NCI-H82 treated with DMSO at 0.1 percent for 48 hours (cell line): Measurements from ENCODE around the gene GJB1.
A peak's percentile ranks its signal among the peaks of the same experiment; 100 is the strongest.

Experiments
- DNase-seq: peaks from one replicate; lab custom pipeline; 2025; ENCODE audit not compliant: unreplicated experiment; lab: John Stamatoyannopoulos, UW

Gene GJB1

DNA sequence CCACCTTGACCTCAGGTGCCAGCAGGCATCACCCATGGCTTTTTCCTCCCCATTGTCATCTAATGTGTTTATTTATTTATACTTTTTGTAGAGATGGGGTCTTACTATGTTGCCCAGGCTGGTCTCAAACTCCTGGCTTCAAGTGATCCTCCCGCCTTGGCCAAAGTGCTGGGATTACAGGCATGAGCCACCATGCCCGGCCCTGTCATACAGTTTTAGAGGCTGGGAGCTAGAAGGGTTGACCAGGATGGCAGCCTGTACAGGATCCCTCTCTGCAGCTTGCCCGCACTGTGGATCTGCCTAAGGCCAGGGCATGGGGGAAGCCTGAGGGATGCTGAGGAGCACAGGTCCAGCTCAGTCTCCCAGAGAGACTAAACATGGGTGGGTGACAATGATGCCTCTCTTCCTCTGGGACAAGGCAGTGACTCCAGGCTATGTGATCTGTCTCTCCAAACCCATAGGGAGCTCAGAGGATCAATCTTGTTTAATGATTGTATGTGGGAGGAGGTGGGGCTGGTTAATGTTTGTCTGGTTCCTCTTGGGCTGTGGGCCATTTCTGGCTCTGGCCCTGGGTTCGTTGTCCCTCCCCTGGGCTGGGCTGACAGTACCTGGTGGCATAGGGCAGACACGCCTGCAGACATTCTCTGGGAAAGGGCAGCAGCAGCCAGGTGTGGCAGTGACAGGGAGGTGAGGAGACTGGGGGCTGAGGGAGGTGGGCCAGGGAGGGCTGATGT lies 8.3 kb upstream of the GJB1 start:
- no peak for DNase-seq

DNA sequence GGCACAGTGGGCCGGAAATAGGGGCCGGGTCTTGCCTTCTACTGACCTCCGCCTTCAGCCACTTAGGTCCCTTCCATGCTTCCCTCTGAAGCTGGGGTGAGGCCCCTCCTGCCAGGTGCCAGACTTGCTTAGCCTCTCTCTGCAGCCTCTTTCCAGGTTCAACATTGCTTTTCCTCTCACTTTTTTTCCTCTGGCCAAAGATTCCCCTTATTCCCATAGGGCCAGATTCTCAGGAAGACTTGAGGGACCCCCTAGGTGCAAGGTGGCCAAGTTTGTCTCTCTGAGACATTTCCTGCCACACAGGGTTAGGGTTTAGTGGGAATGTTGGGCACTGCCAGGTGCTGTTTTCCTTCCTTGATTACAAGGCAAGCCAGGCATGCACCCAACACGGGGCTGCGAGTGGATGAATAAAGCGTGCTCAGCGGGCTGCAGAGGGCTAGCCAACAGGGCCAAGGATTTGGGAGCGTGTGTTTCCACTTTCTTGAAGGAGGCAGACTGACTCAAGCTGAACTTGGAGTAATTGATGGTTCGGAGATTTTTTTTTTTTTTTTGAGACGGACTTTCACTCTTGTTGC lies 7.6 kb upstream of the GJB1 start:
- no peak for DNase-seq

DNA sequence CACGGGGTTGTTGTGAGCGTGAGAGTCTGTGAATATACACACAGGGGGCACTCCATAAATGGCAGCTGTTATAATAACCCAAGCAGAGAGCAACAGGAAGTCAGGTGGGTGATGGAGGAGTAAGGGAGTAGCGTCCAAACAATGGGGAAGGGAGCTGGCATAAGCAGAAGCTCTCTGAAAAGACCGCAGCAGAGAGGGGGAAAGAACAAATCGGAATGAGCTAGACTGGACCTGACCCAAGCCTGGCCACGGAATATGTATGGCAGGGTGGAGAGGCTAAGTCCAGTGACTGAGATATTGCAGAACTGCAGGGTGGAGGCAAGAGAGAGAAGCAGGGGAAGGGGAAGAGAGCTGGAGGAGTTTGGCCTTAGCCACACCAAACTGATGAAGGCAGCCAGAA lies 6.5 kb upstream of the GJB1 start:
- no peak for DNase-seq

DNA sequence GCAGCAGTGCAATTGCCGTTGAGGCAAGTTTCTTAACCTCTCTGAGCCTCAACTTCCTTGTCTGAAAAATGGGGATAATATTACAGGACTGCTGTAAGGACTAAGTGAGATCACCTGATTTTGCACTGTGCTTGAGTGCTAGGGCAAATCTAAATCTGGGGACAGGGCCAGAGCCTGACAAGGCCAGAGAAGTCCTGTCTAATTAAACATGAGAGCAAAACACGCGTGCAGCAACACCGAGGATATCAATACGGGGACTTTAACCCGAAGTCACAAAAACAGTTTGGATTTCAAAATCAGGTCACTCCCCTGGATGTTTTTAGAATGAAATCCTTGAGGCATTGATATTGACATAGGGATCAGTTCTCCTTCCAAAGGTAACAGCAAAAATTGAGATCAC lies 5.7 kb upstream of the GJB1 start:
- no peak for DNase-seq

DNA sequence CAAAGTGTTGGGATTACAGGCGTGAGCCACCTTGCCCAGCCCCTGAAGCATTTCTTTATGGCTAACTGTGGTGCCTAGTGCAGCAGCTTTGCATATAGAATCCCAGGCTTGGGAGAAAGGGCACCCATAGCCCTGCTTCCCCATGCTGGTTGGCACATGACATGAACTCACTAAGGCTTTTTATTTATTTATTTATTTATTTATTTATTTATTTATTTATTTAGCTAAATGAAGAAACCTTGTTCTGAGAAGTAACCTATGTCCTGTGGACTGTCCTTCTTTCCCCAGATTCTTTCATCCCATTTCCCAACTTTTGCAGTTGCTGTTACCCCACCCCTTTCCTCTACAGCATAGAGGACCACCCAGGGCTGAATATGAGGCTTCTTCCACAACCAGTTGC lies 1.9 kb upstream of the GJB1 start:
- DNase-seq: no peak

DNA sequence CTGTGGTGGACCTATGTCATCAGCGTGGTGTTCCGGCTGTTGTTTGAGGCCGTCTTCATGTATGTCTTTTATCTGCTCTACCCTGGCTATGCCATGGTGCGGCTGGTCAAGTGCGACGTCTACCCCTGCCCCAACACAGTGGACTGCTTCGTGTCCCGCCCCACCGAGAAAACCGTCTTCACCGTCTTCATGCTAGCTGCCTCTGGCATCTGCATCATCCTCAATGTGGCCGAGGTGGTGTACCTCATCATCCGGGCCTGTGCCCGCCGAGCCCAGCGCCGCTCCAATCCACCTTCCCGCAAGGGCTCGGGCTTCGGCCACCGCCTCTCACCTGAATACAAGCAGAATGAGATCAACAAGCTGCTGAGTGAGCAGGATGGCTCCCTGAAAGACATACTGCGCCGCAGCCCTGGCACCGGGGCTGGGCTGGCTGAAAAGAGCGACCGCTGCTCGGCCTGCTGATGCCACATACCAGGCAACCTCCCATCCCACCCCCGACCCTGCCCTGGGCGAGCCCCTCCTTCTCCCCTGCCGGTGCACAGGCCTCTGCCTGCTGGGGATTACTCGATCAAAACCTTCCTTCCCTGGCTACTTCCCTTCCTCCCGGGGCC lies 1.2 kb downstream of the GJB1 start:
- DNase-seq: no peak

DNA sequence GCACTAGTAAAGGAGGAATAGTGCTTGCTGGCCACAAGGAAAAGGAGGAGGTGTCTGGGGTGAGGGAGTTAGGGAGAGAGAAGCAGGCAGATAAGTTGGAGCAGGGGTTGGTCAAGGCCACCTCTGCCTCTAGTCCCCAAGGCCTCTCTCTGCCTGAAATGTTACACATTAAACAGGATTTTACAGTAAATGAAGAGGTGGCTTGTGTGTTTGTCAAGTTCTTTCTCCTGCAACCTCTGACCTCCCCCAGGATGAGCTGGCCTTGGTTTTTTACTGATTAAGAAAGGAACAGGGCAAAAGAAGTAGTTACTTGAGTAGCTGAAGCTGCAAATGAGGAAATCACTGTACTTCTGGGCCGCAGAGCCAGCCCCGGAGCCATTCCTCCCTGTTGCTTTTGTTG lies 2.0 kb downstream of the GJB1 start:
- no peak for DNase-seq

DNA sequence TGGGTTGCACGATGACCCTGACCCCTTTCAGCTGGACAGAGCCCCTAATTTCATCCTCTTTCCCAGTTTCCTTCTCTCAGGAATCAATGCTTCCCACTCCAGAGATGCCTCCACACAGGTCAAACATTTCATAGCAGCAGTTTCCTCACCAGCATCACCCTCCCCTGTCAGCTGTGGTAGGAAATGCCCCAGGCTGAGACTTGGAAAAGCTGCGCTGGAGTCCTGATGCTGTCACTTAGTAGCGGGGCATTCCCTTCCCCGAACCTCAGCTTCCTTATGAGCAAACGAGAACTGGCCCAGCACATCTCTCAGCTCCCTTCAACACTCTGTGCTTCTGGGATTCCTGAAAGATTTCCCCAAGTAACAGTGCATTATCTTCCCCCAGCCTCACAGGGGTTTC lies 2.7 kb downstream of the GJB1 start:
- no peak for DNase-seq

DNA sequence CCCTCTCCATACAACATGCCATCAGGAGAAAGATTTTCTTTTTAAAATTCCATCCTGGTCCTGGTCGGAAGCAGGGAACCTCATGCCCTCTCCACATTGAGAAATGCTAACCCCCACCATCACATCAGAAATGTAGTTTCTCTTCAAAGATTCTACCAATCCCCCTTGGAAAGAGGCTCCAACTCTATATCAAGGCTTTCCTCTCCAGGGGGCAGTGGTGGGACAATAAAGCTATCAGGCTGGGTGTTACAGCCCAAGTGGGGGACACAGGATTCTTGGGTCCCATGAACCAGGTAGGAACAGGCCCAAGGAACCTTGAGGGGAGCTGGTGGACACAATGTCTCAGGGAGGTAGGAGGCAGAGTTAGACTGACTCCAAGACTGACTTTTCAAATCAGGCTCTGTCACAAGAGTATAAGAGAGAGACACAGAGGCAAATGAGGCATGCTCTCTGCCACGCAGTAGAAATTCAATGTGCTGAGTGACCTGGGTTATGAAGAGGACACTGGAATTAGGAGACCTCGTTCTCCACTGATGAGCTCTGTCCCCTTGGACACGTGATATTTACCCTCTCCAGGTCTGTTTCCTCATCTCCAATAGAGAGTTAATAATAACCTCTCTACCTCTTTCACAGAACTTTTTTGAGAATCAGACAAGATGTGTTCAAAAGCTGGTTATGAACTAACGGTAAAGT lies 4.5 kb downstream of the GJB1 start:
- no peak for DNase-seq

DNA sequence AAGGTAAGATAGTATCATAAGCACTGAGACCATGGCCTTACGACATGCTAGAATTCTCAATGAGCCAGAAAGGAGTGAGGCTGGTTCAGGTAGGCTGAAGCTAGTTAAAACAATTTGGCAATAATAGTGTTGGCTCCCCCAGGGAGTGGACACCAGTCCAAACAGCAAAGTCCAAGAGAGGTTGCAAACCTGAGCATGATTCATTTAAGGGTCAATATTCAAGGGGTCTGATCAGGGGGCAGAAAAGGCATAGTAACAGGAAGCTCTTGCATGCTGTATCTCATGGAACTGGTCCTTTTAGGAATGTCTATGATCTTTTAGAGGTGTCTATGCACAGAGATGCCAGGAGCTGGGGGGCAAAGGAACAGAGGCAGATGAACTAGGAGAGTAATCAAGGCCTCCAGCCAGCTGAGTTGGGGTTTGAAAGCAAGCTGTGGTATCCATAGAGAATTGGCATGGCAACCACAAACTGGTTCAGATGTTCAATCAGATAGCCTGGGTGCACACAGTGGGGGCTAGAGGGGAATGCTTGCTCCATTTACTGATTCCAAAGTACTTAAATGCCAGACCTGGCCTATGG lies 5.1 kb downstream of the GJB1 start:
- DNase-seq: no peak

DNA sequence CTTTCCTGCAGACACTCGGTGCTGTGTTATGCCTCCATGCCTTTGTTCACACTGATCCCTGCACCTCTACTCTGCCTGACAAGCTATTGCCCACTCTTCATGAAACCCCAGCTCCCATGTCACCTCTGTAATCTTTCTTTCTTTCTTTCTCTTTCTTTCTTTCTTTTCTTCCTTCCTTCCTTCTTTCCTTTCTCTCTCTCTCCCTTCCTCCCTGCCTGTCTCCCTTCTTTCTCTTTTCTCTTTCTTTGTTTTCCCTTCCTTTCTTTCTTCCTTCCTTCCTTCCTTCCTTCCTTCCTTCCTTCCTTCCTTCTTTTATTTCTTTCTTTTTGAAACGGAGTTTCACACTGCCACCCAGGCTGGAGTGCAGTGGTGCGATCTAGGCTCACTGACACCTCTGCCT lies 12.5 kb downstream of the GJB1 start:
- DNase-seq: no peak

DNA sequence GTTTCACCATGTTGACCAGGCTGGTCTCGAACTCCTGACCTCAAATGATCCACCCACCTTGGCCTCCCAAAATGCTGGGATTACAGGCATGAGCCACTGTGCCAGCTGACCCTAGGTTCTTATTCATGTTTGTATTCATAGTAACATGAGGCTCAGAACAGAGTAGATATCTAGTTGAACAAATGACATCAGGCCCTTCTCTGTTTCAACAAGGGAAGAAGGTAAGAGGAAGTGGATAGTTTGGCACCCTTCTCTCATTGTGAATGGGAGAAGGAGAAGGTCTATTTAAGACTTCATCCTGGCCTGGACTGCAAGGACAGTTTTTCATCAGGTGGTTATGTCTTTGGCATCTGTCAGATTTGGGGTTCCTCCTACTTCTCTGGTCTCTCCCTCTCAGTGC lies 13.8 kb downstream of the GJB1 start:
- DNase-seq: no peak

DNA sequence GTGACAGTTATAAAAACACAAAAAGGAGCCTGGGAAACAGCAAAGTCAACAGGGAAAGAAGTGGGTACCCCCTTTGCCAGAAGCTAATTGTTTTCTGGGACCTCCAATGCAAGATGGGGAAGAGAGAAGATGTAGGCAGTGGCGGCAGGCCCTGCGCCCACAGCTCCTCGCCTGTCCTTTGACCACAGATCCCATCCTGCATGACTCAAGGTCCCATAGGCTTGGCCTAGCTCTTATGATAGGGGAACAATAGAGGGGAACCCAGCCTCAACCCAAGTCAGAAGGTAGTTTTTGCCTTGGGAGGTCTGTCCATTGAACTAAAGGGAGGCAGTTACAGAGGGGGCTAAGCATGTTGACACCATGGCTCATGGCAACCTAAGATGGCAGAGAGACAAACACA lies 16.8 kb downstream of the GJB1 start:
- no peak for DNase-seq

DNA sequence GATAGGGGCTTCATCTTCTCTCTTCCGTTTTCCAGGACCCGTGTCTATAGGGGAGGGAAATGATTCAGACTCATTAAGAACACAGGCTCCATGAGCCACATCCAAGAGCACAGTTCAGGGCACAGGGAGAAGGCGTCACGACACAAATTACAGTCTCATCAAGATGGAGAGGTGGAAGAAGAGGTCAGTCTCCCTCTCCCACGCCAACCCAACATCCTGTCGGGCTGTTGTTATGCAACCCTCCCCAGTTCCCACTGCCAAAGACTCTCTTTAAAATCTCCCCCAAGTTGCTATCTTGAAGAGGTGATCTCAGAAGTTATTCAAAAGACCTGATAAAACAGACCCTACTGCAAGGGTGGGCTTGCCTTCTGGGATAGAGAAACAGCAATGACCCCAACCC lies 18.3 kb downstream of the GJB1 start:
- no peak for DNase-seq

DNA sequence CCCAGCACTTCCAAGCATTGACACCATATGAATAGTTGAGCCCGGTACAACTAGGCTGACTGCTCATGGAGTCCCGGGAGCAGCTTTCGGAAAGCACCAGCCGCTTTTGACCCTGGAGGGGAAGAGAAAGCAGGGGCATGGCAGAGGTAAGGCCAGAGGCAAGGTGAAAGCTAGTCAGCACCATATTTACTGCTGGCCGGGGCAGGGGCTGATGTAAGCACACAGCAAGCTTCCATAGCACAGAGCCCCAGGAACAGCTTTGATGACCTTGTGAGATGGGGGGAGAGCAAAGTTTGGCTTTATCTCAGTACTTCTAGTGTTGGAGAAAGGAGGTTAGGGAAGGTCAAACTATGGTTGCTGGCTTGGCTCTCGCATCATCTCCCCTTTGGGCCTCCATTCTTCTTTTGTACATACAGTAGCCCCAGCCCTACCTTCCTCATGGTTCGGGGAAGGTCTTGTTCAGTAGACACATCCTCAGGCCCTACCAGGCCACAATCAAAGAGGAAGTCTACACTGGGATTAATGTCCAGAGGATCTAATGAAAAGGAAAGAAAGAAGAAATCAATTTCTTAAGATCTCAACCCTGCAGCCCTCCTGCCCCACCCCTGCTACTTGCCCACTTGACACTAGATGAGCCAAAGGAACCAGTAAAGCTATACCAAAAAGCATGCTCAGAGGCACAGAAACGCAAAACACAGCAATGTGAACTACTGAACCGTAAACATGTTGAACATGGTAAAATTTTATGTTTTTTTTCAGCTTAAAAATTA lies 21.5 kb downstream of the GJB1 start:
- no peak for DNase-seq

DNA sequence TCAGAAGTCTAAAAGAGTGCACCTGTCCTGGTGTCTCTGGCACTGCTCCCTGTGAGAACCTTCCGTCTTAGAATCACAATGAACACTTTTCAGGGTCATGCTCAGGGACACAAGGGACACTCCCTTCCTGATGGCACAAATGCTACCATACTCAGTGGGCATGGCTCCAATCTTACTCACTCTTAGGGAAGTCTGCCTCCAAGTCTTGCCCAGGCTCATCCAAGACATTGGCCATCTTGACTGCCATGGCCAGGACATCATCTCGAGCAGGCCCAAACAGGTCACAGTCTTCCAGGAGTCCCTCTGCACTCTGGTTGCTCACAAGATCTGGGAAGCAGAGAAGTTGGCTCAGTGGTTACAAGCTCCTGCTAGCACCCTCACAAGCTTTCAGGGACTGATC lies 22.1 kb downstream of the GJB1 start:
- no peak for DNase-seq

DNA sequence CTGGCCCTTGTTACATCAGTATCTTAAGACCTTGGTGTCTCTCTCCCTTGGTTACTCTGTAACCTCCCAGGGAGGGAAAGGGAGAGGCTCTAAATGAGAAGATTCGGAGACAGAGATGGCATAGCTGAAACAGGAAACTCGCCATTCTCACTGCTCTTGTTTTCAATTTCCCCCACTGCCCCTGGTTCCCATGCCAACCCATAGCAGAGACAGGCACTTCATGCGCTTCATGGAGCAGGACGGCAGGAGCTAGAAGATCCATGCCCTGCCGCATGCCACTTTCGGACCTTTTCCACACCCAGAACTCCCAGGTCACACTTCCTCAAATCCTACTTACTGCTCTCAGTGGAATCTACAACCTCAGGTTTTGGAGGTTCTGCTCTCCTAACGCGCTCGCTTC lies 27.8 kb downstream of the GJB1 start:
- no peak for DNase-seq

DNA sequence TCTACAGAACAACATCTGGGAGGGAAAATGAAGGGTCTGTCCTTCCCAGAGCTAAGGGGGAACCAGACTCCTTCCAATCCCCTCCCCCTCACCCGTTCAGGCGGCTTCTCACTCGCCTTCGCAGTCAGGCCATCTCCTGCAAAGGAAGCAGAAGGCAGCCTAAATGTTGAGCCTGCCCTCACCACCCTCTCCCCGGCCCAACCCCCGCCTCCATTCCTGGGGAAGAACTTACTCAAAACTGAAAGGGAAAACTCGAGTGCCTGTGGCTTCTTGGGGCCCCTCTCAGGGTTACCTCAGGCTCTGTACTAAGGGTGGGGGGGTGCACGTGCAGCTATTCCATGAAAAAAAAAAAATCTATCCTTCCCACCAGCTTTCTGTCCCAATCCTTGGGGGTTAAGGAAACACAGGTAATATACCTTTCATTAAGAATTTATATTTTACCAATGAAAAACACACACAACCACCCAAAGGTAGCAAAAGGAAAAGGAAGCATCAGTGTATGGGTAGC lies 28.5 kb downstream of the GJB1 start:
- no peak for DNase-seq

DNA sequence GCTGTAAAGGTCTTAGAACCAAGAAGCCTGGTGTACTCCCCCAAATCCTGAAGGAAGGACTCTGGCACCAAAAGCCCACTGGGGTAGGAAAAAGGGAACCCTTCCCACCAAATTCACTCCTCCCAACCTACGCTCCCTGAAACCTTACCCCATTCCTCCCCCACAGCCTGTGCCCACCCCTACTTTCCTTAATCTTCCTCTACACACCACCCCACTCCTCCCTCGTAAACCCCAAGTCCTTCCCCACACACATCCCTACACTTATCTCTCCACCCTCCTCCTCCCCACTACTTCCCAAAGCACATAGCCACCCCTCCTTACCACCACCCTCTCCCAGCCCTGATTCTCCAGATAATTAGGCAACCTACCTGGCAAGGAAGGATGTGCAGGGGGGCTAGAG lies 29.2 kb downstream of the GJB1 start:
- DNase-seq: no peak

DNA sequence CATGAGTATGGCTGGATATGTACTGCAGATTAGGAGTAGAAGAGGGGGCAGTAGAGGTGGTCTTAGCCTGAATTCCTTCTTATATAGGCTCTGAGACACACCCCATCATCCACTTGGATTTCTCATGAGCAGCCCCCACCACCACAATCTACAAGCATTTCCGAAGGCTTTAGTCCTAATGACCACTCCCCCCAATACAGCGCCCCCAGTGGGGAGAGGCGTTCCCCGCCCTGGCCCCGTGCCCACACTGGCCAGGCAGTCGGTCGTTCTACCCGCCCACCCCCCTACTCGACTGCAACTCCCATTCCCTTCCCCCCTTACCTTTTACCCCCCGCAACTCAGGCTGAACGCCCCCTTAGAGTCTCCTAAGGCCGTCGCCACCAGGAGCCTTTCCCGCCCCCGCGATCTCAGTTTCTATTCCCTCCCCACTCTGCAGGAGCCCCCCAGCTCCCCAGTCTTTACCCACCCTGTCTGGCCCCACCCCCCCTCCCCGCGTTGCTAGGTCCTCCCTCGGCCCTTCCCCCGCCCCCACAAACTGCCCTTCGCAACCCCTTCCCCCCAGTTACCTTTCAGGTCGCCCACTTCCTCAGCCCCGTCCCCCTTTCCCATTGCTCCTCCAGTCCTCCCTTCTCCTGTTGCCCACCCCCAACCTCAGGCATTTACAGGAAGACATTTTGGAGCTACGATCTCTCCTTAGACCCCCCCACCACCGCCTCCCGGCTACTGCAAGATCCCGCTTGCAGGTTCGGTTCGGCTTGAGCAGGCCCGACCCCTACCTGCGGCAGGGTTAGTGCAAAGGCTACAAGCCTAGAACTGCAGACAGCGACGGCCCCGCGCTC lies 30.4 kb downstream of the GJB1 start:
- DNase-seq: peak; percentile 44
